OCI-LY3 (cell line): ENCODE measurements around the gene LMO3.
"Not testable (repeated sequence)": the region's sequence is repeated elsewhere in the genome, so short reads cannot be mapped to it uniquely, and the experiment has no call there.

Experiments used
- H2AFZ ChIP-seq: fragments of 200-600, 300-600 bp; shearing (Covaris generic); 2 replicates; pipeline ENCODE4 v1.6.0; 2014; ENCODE audit warnings: antibody characterized with exemption, low read depth, low read length
- H3K27ac ChIP-seq: fragments of 200-600, 300-600 bp; sonication (generic); 2 replicates; pipeline ENCODE4 v1.5.1; 2014; ENCODE audit warnings: mild to moderate bottlenecking, low read length, moderate library complexity, mixed read lengths
- H3K27me3 ChIP-seq: fragments of 200-600, 300-600 bp; sonication (generic); 2 replicates; pipeline ENCODE4 v1.6.1; 2014; ENCODE audit warnings: low read depth, low read length, mixed read lengths
- H3K36me3 ChIP-seq: fragments of 200-600, 300-600 bp; sonication (generic); replicated peaks from 2 replicates; pipeline ENCODE3; 2014; ENCODE audit warnings: low read depth, low read length, mixed read lengths
- H3K4me1 ChIP-seq: fragments of 300-600, 200-600 bp; sonication (generic); 2 replicates; pipeline ENCODE4 v1.6.1; 2014; ENCODE audit warnings: low read length, mixed read lengths
- H3K4me2 ChIP-seq: fragments of 200-600, 300-600 bp; sonication (generic); 2 replicates; pipeline ENCODE4 v1.6.1; 2014; ENCODE audit warnings: low read length, mixed read lengths
- H3K4me3 ChIP-seq: fragments of 300-600, 200-600 bp; sonication (generic); 2 replicates; pipeline ENCODE4 v1.5.1; 2014; ENCODE audit warnings: antibody characterized with exemption, mild to moderate bottlenecking, low read length, moderate library complexity
- H3K79me2 ChIP-seq: fragments of 300-600, 200-600 bp; shearing (Covaris generic); 2 replicates; pipeline ENCODE4 v1.6.1; 2014; ENCODE audit warnings: mild to moderate bottlenecking, low read length, mixed read lengths
- H3K9ac ChIP-seq: fragments of 300-600, 200-600 bp; shearing (Covaris generic); 2 replicates; pipeline ENCODE4 v1.6.0; 2014; ENCODE audit warnings: mild to moderate bottlenecking, low read length, moderate library complexity
- H3K9me3 ChIP-seq: fragments of 200-600, 300-600 bp; shearing (Covaris generic); 2 replicates; pipeline ENCODE4 v1.6.1; 2014; ENCODE audit warnings: low read length, mixed read lengths; ENCODE audit not compliant: insufficient read depth
- H4K20me1 ChIP-seq: fragments of 200-600, 300-600 bp; sonication (generic); 2 replicates; pipeline ENCODE4 v1.6.1; 2016; ENCODE audit warnings: low read length, mixed read lengths; ENCODE audit not compliant: insufficient read depth
- EZH2phosphoT487 ChIP-seq: fragments of 200-600 bp; shearing (Covaris generic); IDR thresholded peaks from 2 replicates; pipeline ENCODE4 v1.6.1; 2018; ENCODE audit warnings: antibody characterized with exemption, mixed run types, low read depth
- TF ChIP-seq, protein P1 (sequence below): fragments of 200-600, 300-600 bp; sonication (generic); IDR thresholded peaks from 2 replicates; pipeline ENCODE4 v1.5.1; 2014; ENCODE audit warnings: antibody characterized with exemption, low read length, low read depth

Gene LMO3

DNA sequence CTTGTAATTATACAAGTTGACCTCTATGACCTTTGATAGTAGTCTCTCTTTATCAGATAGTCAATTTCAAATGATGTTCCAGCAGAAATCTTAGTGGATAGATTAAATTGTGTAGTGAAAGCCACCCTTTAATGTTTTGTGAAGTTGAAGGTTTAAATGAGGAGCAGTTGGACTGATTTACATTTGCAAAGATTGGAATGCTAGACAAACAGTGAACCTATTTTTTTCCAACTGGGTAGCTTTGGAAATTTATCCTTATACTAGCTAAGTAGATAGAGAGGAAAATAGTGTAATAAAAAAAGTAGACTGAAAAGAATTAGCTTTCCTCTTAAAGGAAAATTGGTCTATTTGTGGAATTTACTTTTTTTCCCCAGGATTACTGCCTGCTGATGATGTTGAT is 53.7 kb downstream of the LMO3 start:
- H3K4me2 ChIP-seq = no peak overlapping the region
- no peaks in the 10 kb centered on the region for H3K36me3 ChIP-seq
- no peaks in the 10 kb centered on the region for H3K9me3 ChIP-seq
- no peak overlapping the region for H3K9ac ChIP-seq
- no peak for TF ChIP-seq EZH2phosphoT487
- TF ChIP-seq, protein P1, sequence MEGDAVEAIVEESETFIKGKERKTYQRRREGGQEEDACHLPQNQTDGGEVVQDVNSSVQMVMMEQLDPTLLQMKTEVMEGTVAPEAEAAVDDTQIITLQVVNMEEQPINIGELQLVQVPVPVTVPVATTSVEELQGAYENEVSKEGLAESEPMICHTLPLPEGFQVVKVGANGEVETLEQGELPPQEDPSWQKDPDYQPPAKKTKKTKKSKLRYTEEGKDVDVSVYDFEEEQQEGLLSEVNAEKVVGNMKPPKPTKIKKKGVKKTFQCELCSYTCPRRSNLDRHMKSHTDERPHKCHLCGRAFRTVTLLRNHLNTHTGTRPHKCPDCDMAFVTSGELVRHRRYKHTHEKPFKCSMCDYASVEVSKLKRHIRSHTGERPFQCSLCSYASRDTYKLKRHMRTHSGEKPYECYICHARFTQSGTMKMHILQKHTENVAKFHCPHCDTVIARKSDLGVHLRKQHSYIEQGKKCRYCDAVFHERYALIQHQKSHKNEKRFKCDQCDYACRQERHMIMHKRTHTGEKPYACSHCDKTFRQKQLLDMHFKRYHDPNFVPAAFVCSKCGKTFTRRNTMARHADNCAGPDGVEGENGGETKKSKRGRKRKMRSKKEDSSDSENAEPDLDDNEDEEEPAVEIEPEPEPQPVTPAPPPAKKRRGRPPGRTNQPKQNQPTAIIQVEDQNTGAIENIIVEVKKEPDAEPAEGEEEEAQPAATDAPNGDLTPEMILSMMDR = no peak
- H3K27me3 ChIP-seq = no peaks in the 10 kb centered on the region
- no peaks in the 10 kb centered on the region for H4K20me1 ChIP-seq
- H3K4me3 ChIP-seq = no peak overlapping the region
- H3K27ac ChIP-seq = no peak overlapping the region
- no peaks in the 10 kb centered on the region for H3K4me1 ChIP-seq
- H3K79me2 ChIP-seq = no peaks in the 10 kb centered on the region
- H2AFZ ChIP-seq = no peak overlapping the region

DNA sequence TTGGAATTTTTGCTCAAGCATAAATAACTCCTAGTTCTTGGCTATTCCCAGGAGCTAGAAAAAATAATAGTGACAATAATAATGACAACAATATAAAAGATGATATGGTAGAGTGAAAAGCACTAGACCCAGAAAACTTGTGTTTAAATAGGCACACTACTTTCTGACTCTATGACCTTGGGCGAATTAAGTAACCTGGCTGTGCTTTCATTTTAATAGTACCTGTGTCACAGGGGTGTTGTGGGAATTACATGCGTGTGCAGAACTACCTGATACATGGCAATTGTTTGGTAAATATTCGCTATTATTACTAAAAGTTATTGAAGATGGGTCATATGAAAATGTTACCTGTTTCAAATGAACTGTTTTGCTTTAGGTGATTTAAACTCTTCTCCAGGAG is 60.1 kb downstream of the LMO3 start:
- H3K4me3 ChIP-seq = no peak overlapping the region
- no peaks in the 10 kb centered on the region for H3K4me1 ChIP-seq
- H3K9me3 ChIP-seq = no peaks in the 10 kb centered on the region
- H3K27me3 ChIP-seq = no peaks in the 10 kb centered on the region
- H2AFZ ChIP-seq = no peak overlapping the region
- no peak overlapping the region for H3K9ac ChIP-seq
- TF ChIP-seq EZH2phosphoT487 = no peak
- TF ChIP-seq, protein P1 = no peak
- no peak overlapping the region for H3K27ac ChIP-seq
- H3K36me3 ChIP-seq = no peaks in the 10 kb centered on the region
- H4K20me1 ChIP-seq = no peaks in the 10 kb centered on the region
- no peak overlapping the region for H3K4me2 ChIP-seq
- no peaks in the 10 kb centered on the region for H3K79me2 ChIP-seq

DNA sequence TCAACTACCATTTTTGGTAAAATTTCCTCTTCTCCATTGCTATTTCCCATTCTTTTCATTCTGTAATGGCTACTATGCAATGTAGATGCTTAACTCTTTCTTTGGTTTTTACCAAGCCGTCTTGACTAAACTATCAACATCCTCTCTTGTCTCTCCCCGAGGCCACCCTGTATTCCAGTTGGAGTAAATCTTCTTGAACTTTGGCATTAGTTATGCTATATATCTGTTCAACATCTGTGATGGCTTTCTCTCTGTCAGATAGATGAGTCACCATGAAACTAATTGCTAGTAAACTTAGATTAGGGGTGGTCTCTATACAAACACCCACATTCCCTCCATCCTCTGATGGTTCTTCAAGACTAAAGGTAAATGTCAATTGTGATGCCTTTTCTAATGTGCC is 63.4 kb downstream of the LMO3 start:
- H3K9ac ChIP-seq = no peak overlapping the region
- H2AFZ ChIP-seq = no peak overlapping the region
- TF ChIP-seq EZH2phosphoT487 = no peak
- TF ChIP-seq, protein P1 = no peak
- H3K79me2 ChIP-seq = no peaks in the 10 kb centered on the region
- H3K36me3 ChIP-seq = no peaks in the 10 kb centered on the region
- no peaks in the 10 kb centered on the region for H3K4me1 ChIP-seq
- H3K9me3 ChIP-seq = no peaks in the 10 kb centered on the region
- no peaks in the 10 kb centered on the region for H4K20me1 ChIP-seq
- H3K27me3 ChIP-seq = no peaks in the 10 kb centered on the region
- no peak overlapping the region for H3K27ac ChIP-seq
- no peak overlapping the region for H3K4me2 ChIP-seq
- no peak overlapping the region for H3K4me3 ChIP-seq

DNA sequence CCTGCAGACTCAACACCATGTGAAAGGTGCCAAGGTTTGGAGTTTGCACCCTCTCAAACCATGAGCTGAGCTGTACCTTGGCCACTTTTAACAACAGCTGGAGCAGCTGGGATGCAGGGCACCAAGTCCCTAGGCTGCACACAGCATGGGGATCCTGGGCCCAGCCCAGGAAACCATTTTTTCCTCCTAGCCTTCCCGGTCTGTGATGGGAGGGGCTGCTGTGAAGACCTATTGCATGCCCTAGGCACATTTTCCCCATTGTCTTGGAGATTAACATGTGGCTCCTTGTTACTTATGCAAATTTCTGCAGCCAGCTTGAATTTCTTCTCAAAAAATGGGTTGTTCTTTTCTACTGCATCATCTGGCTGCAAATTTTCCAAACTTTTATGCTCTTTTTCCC is 68.3 kb downstream of the LMO3 start:
- not testable (repeated sequence) for H3K36me3 ChIP-seq, H3K4me3 ChIP-seq, H3K9me3 ChIP-seq, H3K9ac ChIP-seq, H2AFZ ChIP-seq, H3K27ac ChIP-seq, H3K27me3 ChIP-seq, H3K4me1 ChIP-seq, H4K20me1 ChIP-seq, H3K4me2 ChIP-seq, H3K79me2 ChIP-seq

DNA sequence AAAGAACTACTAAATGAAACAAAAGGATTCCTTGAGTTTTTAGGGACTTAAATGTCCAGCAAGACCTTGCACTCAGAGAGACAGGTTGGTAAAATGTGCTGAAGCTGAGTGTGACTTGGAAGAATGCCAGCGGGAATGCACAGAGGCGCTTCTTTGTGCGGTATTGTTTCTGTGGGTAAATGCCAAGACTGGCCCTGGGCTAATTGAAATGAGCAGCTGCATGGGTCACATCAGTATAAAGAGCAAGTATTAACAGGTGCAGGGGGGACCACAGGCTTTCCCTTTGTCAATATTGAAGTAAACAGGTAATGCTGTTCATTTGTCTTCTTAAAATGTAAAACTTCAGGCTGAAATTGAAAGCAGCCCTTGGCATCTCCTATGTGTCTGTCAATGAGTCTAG is 74.3 kb downstream of the LMO3 start:
- Histone ChIP-seq H3K79me2 (no peaks in the 10 kb centered on the region), H2AFZ (no peak overlapping the region), H3K4me2 (no peak overlapping the region), H3K36me3 (no peaks in the 10 kb centered on the region), H3K4me3 (no peak overlapping the region), H3K9ac (no peak overlapping the region), H3K9me3 (no peaks in the 10 kb centered on the region), H3K27me3 (no peaks in the 10 kb centered on the region), H3K4me1 (0 out of 2 replicates have a peak, but pooled peaks cover 3% of the 10 kb centered on the region), H4K20me1 (no peaks in the 10 kb centered on the region), H3K27ac (no peak overlapping the region)
- TF ChIP-seq EZH2phosphoT487 = no peak
- TF ChIP-seq, protein P1 = no peak
